SK-N-MC (cell line): ENCODE measurements around the gene FANCE.
"Not testable (repeated sequence)": the region's sequence is repeated elsewhere in the genome, so short reads cannot be mapped to it uniquely, and the experiment has no call there.

ENCODE experiments used
- EZH2 ChIP-seq: fragments of 200-600 bp; sonication (generic); IDR thresholded peaks from one replicate; pipeline ENCODE4 v1.6.1; 2017; ENCODE audit warnings: antibody characterized with exemption
- FOXP2 ChIP-seq: optimal IDR thresholded peaks from 2 replicates; pipeline ENCODE3; 2011; ENCODE audit warnings: mild to moderate bottlenecking, moderate library complexity; ENCODE audit not compliant: insufficient read depth; ENCODE audit errors: extremely low read length, control extremely low read depth
- POLR2AphosphoS5 ChIP-seq: IDR thresholded peaks from 2 replicates; pipeline ENCODE4 v1.6.1; 2012; ENCODE audit warnings: mild to moderate bottlenecking, low read depth, low read length, borderline replicate concordance

GRCh38 chr6:35515939-35516338 lies 63.8 kb downstream of the FANCE start:
- not testable (repeated sequence) for TF ChIP-seq EZH2, POLR2AphosphoS5, FOXP2
